Suprapubic skin (tissue), 4 donors: Measurements from ENCODE around the gene RAB3GAP1. TPM values are rescaled to one million over a fixed set of nuclear protein-coding genes. Genes with fewer than 3 reads are reported as not detected.

Experiments
- DNase-seq, 2 donors: peaks; one replicate each; pipeline ENCODE4 v3.0.0-alpha.2; 2019; ENCODE audit warnings: low spot score in 2 of 2
- H3K27ac ChIP-seq: fragments of 200-600 bp; sonication (generic); one replicate; pipeline ENCODE4 v1.5.1; 2019
- H3K27me3 ChIP-seq: fragments of 200-600 bp; sonication (generic); one replicate; pipeline ENCODE4 v1.5.1; 2019
- H3K36me3 ChIP-seq: fragments of 200-600 bp; sonication (generic); one replicate; pipeline ENCODE4 v1.5.1; 2019
- H3K4me1 ChIP-seq: fragments of 200-600 bp; sonication (generic); one replicate; pipeline ENCODE4 v1.5.1; 2019
- H3K4me3 ChIP-seq: fragments of 200-600 bp; sonication (generic); one replicate; pipeline ENCODE4 v1.5.1; 2019; ENCODE audit warnings: mild to moderate bottlenecking
- H3K9me3 ChIP-seq: fragments of 200-600 bp; sonication (generic); one replicate; pipeline ENCODE4 v1.5.1; 2019
- EP300 ChIP-seq: sonication (generic); formaldehyde crosslinking; IDR thresholded peaks from one replicate; pipeline ENCODE4 v1.6.1; 2017; ENCODE audit warnings: antibody characterized with exemption
- POLR2A ChIP-seq, 2 donors: fragments of 450-650 bp; IDR thresholded peaks; one replicate each; pipeline ENCODE4 v1.6.1; 2017; ENCODE audit warnings: antibody characterized with exemption in 2 of 2, mild to moderate bottlenecking in 2 of 2, moderate library complexity in 2 of 2
- POLR2AphosphoS5 ChIP-seq, 3 donors: sonication (generic); formaldehyde crosslinking; IDR thresholded peaks; one replicate each; pipeline ENCODE4 v1.6.1; 2017; ENCODE audit warnings: antibody characterized with exemption in 3 of 3
- WGBS: methylation state at CpG from one replicate; pipeline ENCODE4 v1.1.5; 2018; 5-methylcytosine and 5-hydroxymethylcytosine counted together
- total RNA-seq, 4 donors: library from RNA; depleted of rRNA; stranded (reverse); fragments of >200 nt; gene quantifications; one replicate each; pipeline ENCODE4 v1.1.0, GENCODE V29; 2016
- TF ChIP-seq, protein P1 (sequence below), 2 donors: fragments of 200-600 bp in 1 of 2; fragments of 450-650 bp in 1 of 2; sonication (generic) in 1 of 2; IDR thresholded peaks; one replicate each; pipeline ENCODE4 v1.5.1; 2016 to 2019; ENCODE audit warnings: antibody characterized with exemption in 2 of 2, mild to moderate bottlenecking in 1 of 2, moderate library complexity in 1 of 2

RAB3GAP1 gene
- total RNA-seq, 4 donors from 2014 or later = 36.8 to 62.0 (median 52.6) TPM

DNA sequence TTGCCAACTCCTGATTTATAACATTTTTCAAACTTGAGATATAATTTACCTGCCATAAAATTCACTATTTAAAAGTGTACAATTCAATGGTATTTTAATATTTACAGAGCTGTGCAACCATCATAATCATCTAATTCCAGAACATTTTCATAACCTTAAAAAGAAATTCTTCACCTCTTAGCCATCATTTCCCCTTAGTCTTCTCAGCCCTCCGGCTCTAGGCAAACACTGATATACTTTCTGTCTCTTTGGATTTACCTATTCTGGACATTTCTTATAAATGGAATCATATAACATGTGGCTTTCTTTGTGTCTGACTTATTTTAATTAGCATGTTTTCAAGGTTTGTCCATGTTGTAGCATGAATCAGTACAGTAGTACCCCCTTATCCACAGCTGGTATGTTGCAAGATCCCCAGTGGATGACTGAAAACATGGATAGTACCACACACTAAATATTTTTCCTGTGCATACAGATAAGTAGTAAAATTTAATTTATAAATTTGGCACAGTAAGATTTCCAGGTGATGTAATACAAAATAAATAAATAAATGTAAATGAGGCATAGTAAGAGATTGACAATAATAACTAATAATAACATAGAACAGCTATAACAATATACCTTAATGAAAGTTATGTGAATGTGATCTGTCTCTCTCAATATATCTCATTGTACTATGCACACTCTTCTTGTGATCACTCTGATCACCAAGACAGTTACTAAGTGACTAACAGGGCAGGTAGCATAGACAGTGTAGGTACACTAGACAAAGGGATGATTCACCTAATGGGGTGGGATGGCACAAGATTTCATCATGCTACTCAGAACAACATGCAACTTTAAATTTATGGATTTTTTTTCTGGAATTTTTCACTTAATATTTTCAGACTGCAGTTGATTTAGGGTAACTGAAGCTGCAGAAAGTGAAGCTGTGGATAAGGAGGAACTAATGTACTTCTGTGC is 73.1 kb downstream of the RAB3GAP1 start:
- H3K27me3 ChIP-seq = no peaks in the 10 kb centered on the region
- H3K27ac ChIP-seq = no peak overlapping the region
- no peaks in the 10 kb centered on the region for H3K9me3 ChIP-seq
- WGBS = 100% methylated on average over 1 of the region's 1 CpG
- H3K4me1 ChIP-seq = no peaks in the 10 kb centered on the region
- no peak overlapping the region for H3K4me3 ChIP-seq
- no peak for DNase-seq
- H3K36me3 ChIP-seq = peaks cover 57% of the 10 kb centered on the region
- TF ChIP-seq EP300 (no peak), POLR2AphosphoS5 (IDR thresholded peaks at IDR 0.05) (no peak), POLR2A (IDR thresholded peaks at IDR 0.05) (no peak)
- TF ChIP-seq, protein P1, sequence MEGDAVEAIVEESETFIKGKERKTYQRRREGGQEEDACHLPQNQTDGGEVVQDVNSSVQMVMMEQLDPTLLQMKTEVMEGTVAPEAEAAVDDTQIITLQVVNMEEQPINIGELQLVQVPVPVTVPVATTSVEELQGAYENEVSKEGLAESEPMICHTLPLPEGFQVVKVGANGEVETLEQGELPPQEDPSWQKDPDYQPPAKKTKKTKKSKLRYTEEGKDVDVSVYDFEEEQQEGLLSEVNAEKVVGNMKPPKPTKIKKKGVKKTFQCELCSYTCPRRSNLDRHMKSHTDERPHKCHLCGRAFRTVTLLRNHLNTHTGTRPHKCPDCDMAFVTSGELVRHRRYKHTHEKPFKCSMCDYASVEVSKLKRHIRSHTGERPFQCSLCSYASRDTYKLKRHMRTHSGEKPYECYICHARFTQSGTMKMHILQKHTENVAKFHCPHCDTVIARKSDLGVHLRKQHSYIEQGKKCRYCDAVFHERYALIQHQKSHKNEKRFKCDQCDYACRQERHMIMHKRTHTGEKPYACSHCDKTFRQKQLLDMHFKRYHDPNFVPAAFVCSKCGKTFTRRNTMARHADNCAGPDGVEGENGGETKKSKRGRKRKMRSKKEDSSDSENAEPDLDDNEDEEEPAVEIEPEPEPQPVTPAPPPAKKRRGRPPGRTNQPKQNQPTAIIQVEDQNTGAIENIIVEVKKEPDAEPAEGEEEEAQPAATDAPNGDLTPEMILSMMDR (IDR thresholded peaks at IDR 0.05) = no peak

DNA sequence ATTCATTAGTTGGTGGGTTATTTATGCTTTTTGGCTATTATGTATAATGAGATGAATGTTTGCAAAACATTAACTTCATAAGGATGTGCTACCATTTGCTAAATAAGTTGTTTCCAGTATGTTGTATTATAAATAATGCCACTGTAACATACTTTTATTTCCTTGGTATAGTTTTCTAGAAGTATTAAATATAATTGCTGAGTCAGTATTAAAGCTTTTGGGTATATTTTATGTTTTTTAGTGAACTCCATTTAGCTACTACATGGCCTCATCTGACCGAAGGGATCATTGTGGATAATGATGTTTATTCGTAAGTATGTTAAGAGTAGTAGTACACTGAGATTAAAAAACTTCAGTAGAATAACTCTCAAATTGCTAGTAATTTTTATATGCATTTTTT is 73.8 kb downstream of the RAB3GAP1 start:
- Histone ChIP-seq H3K9me3 (no peaks in the 10 kb centered on the region), H3K4me1 (no peaks in the 10 kb centered on the region), H3K36me3 (peaks cover 64% of the 10 kb centered on the region), H3K27ac (no peak overlapping the region), H3K4me3 (no peak overlapping the region), H3K27me3 (no peaks in the 10 kb centered on the region)
- DNase-seq = no peak
- no peak for TF ChIP-seq POLR2A (IDR thresholded peaks at IDR 0.05)
- no peak for TF ChIP-seq POLR2AphosphoS5 (IDR thresholded peaks at IDR 0.05)
- TF ChIP-seq, protein P1 (IDR thresholded peaks at IDR 0.05) = no peak
- TF ChIP-seq EP300 = no peak
- 96% methylated on average over 2 of the region's 2 CpGs for WGBS

DNA sequence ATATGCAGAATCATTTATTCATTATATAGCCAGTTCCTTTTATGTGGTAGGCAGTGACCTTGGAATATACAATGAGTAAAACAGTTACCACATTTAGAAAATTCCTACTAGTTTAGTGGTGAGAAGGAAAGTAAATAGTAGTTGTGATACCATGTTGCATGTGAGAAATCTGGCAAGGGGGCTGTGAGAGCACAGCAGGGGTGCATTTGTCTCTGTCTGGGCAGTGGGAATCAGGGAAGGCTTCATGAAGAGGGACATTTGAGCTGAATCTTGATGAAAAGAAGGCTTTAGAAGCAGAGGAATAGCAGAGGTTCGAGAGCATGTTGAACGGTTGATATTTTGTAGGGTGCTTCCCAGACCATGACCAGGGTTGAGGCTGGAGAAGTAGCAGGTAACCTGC is 78.7 kb downstream of the RAB3GAP1 start:
- peaks cover 90% of the 10 kb centered on the region for H3K36me3 ChIP-seq
- 98% methylated on average over 2 of the region's 2 CpGs for WGBS

GRCh38 chr2:135132314-135132713 is 80.2 kb downstream of the RAB3GAP1 start:
- WGBS = 96% methylated on average over 1 of the region's 1 CpG
- Histone ChIP-seq H3K27me3 (no peaks in the 10 kb centered on the region), H3K9me3 (no peaks in the 10 kb centered on the region), H3K36me3 (peaks cover 92% of the 10 kb centered on the region), H3K4me3 (no peak overlapping the region), H3K27ac (no peak overlapping the region), H3K4me1 (no peaks in the 10 kb centered on the region)
- no peak for DNase-seq
- TF ChIP-seq EP300 (no peak), POLR2AphosphoS5 (IDR thresholded peaks at IDR 0.05) (no peak), POLR2A (IDR thresholded peaks at IDR 0.05) (no peak)
- TF ChIP-seq, protein P1 (IDR thresholded peaks at IDR 0.05) = no peak

More for the DNA sequence above, 78.7 kb downstream of the RAB3GAP1 start:
- no peak overlapping the region for H3K27ac ChIP-seq
- H3K4me1 ChIP-seq = no peaks in the 10 kb centered on the region
- DNase-seq = no peak
- TF ChIP-seq POLR2A (IDR thresholded peaks at IDR 0.05) (no peak), POLR2AphosphoS5 (IDR thresholded peaks at IDR 0.05) (no peak), EP300 (no peak)
- TF ChIP-seq, protein P1 (IDR thresholded peaks at IDR 0.05) = no peak
- no peaks in the 10 kb centered on the region for H3K27me3 ChIP-seq
- H3K4me3 ChIP-seq = no peak overlapping the region
- H3K9me3 ChIP-seq = no peaks in the 10 kb centered on the region

DNA sequence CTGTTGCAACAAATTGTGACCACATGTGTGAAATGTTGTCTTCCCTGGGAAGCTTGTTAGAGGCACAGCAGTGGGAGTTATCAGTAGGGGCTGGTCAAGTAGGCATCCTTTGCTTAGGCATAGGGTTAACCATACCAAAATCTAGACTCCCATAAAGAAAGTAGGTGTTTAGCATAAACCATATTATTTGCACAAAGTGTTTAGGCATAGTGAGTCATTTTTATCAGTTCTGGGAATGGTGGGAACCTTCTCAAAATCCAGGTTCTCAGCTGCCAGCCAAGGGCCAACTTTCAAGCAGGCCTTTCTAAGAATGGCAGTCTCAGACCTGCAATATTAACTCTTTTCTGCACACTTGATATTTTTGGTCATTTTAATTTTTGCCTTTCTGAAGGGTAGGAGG is 88.5 kb downstream of the RAB3GAP1 start:
- Histone ChIP-seq H3K36me3 (peaks cover 62% of the 10 kb centered on the region), H3K27me3 (no peaks in the 10 kb centered on the region), H3K4me3 (no peak overlapping the region), H3K27ac (no peak overlapping the region), H3K4me1 (no peaks in the 10 kb centered on the region), H3K9me3 (no peaks in the 10 kb centered on the region)
- no peak for DNase-seq
- TF ChIP-seq, protein P1 (IDR thresholded peaks at IDR 0.05) = no peak
- TF ChIP-seq POLR2AphosphoS5 (IDR thresholded peaks at IDR 0.05) (no peak), EP300 (no peak), POLR2A (IDR thresholded peaks at IDR 0.05) (no peak)
